Testis (tissue), 2 donors: ENCODE data around the gene PTGIS.

ENCODE experiments used
- POLR2A ChIP-seq: fragments of 450-650 bp; IDR thresholded peaks from one replicate; pipeline ENCODE4 v1.6.1; 2017; ENCODE audit warnings: antibody characterized with exemption, mild to moderate bottlenecking, moderate library complexity
- TF ChIP-seq, protein P1 (sequence below), 3 experiments: fragments of 450-650 bp in 2 of 3; fragments of 200-600 bp in 1 of 3; sonication (generic) in 1 of 3; IDR thresholded peaks; one replicate each; pipeline ENCODE4 v1.5.1; 2016 to 2019; ENCODE audit warnings: antibody characterized with exemption in 3 of 3, mild to moderate bottlenecking in 2 of 3, moderate library complexity in 1 of 3

DNA sequence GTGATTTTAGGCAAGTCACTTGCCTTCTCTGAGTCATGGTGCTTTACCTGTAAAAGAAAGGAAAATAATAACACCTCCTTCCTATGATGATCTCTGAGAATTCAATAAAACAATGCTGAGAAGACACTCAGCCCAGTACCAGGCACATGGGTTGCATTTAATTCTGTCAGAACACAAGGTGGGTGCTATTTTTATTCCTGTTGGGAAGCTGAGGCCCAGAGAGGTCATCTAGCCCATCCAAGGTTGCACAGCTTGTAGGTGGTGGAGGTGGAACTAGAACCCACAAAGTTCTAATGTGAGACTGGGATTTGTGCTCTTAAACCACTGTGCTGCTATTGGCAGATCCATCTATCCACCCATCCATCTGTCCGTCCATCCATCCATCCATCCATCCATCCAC, 39.6 kb upstream of the PTGIS start:
- TF ChIP-seq POLR2A = no peak
- TF ChIP-seq, protein P1, sequence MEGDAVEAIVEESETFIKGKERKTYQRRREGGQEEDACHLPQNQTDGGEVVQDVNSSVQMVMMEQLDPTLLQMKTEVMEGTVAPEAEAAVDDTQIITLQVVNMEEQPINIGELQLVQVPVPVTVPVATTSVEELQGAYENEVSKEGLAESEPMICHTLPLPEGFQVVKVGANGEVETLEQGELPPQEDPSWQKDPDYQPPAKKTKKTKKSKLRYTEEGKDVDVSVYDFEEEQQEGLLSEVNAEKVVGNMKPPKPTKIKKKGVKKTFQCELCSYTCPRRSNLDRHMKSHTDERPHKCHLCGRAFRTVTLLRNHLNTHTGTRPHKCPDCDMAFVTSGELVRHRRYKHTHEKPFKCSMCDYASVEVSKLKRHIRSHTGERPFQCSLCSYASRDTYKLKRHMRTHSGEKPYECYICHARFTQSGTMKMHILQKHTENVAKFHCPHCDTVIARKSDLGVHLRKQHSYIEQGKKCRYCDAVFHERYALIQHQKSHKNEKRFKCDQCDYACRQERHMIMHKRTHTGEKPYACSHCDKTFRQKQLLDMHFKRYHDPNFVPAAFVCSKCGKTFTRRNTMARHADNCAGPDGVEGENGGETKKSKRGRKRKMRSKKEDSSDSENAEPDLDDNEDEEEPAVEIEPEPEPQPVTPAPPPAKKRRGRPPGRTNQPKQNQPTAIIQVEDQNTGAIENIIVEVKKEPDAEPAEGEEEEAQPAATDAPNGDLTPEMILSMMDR (IDR thresholded peaks at IDR 0.05) = no peak
